ENCODE data around the gene SETD3.

Gene SETD3

DNA sequence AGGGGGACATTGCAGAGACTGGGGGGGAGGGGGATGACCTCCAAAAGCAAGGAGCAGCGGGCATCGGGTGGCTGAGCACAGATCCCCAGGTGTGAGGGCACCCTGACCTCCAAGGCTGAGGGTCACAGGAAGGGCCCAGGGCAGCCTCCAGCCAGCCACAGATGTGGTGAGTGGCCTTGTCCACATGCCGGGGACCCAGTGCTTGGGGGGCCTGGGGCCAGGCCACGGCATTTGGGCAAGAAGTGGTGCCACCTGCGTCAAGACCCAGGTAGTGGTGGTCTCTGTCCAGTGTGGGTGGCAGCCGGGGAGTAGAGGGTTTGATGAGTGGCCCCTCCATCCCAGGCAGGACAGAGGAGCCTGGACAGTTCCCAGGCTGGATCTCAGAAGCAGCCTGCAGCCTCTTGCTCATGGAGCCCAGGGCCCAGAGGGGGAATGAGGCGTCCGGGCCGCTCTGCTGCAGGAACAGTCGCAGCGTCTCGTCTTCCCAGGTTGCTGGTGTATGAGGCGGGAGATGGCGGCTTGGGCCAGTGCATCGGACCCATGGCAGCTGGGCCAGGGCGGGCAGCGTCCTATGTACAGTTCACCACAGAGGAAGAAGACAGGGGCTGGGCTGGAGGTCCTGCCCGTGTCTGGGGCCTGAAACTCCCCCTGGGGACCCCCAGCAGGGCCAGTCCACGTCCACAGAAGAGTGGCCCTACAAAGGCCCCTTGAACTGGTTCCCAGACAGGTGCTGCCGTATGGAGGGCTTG is 34.1 kb upstream of the SETD3 start:
- TF ChIP-seq, protein P1, sequence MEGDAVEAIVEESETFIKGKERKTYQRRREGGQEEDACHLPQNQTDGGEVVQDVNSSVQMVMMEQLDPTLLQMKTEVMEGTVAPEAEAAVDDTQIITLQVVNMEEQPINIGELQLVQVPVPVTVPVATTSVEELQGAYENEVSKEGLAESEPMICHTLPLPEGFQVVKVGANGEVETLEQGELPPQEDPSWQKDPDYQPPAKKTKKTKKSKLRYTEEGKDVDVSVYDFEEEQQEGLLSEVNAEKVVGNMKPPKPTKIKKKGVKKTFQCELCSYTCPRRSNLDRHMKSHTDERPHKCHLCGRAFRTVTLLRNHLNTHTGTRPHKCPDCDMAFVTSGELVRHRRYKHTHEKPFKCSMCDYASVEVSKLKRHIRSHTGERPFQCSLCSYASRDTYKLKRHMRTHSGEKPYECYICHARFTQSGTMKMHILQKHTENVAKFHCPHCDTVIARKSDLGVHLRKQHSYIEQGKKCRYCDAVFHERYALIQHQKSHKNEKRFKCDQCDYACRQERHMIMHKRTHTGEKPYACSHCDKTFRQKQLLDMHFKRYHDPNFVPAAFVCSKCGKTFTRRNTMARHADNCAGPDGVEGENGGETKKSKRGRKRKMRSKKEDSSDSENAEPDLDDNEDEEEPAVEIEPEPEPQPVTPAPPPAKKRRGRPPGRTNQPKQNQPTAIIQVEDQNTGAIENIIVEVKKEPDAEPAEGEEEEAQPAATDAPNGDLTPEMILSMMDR (IDR thresholded peaks at IDR 0.05) = no peak
- TF ChIP-seq ZFX (IDR thresholded peaks at IDR 0.05; ENCODE audit: borderline replicate concordance) = no peak
- no peak overlapping the region for H3K27ac ChIP-seq

DNA sequence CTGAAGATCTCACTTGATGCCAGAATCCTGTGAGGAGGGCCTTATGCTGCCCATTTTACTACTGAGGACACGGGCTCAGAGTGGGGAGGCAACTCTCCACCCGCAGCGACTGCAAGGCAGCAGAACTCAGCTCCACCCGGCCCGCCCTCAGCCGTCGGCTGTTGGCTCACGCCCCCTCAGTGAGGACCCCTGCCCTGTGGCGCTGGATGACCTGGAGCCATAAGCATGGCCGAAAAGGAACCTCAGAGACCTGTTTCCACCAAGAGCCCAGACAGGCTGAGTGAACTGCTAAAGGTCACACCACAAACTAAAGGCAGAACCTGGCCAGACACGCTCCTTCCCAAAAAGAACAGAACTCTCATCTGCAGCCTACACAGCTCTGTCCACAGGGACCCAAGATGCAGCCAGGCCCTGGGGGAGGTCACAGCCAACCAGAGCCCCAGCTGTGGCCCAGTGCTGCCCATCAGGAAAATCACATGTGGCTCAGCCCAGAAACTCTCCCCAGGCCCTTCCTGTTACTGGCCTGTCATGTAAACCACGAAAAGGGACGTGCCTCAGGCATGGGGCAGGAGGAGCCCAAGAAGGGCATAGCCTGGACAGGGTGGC is 33.4 kb upstream of the SETD3 start:
- H3K27ac ChIP-seq = no peak overlapping the region

DNA sequence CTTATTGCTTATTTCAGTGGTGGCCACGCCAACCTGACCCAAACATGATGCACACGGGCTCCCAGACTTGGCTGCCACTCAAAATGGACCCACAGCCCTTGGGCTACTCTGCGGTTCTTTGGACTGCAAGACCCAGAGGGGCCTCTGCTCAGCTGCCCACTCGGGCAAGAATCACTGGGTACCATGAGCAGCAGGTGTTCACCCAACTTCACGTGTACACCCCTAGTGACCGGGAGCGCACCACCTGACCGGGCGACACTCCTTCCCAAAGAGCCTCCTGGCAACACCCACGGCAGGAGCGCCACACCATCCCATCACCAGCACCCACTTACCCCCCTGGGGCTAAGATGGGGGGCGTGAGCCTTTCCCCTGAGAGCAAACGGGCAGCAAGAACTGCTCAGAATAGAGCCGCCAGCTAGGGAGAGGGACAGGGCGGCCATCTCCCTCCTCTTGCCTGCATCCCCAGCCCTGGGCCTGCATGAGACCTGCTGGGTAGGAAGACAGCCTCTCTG is 32.6 kb upstream of the SETD3 start:
- H3K27ac ChIP-seq = no peak overlapping the region
- TF ChIP-seq, protein P1 (IDR thresholded peaks at IDR 0.05) = no peak
- TF ChIP-seq ZFX (IDR thresholded peaks at IDR 0.05; ENCODE audit: borderline replicate concordance) = no peak

More for the DNA sequence above, 33.4 kb upstream of the SETD3 start:
- TF ChIP-seq, protein P1 (IDR thresholded peaks at IDR 0.05) = no peak
- TF ChIP-seq ZFX (IDR thresholded peaks at IDR 0.05; ENCODE audit: borderline replicate concordance) = no peak

DNA sequence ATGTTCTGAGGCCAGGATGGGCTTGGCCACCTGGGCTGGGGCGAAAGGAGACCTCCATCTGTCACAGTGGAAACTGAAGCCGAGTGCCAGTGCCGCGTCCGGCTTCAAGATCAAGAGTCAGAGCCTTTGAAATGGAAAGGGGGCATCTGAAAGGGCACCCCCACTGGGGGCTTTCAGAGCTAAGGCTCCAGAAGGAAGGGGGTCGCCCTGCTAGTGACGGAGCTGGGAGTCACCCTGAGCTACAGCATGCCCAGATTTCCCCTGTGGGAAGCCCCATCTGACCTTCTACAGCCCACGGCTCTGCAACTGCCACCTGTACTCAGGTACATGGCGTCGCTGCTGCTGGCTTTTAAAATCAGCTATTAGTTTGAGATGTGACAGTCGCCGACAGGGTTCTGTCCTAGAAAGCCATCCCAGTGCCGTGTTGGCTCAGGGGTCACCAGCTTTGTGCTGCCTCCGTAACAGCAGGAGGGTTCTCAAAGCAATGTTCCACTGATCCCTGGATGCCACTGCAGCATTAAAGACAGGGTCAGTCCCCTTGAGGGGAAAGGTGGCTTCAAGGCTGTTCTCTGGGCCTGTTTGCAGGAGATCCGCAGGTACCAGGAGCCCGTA is 32.0 kb upstream of the SETD3 start:
- TF ChIP-seq ZFX (IDR thresholded peaks at IDR 0.05; ENCODE audit: borderline replicate concordance) = no peak
- TF ChIP-seq, protein P1 (IDR thresholded peaks at IDR 0.05) = no peak
- no peak overlapping the region for H3K27ac ChIP-seq

DNA sequence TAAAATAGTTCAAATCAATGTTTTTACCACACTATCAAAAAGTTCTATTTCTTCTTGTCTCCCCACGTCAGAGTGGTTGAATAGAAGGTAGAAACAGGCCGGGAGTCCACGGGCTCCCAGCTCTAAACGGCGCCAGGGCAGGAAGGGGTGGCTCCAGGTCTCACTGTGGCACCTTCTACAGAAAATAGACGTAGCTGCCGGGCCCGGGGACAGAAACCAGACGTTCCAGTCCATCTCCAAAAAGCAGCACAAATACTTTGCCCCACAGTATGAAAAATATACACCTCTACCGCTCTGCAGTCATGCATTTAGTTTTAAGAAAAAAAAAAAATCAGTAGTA is 31.4 kb upstream of the SETD3 start:
- TF ChIP-seq, protein P1 (IDR thresholded peaks at IDR 0.05) = no peak
- no peak for TF ChIP-seq ZFX (IDR thresholded peaks at IDR 0.05; ENCODE audit: borderline replicate concordance)
- no peak overlapping the region for H3K27ac ChIP-seq

DNA sequence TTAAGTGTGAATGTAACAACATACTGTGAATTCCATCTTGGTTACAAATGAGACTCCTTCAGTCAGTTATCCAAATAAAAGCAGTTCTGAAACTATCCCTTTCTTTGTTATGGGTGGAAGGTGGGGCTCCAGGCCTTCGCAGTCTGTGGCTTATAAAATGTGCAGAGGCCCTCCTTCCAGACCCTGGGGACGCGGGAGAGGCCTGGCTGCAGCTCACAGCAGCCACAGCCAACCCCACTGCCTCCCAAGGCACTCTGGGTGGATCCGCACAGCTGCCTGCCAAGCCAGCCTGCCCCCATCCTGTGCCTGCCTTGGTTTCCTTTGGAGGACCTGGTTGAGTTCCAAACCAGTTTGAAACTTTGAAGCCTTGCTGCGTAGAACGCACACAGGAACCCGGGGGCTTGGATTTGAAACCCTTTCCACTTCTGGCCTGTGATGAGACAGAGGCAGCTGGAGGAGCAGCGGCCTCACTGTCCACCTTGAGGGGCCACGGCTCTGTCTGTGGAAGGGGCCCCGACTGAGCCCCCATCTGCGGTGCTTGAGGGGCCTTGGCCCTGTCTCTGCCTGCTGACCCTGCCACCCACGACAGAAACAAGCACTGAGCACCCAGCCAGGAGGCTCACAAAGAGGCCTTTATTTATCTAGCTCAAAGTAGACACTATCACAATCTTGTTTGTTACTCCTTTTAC is 30.9 kb upstream of the SETD3 start:
- H3K27ac ChIP-seq = no peak overlapping the region
- no peak for TF ChIP-seq ZFX (IDR thresholded peaks at IDR 0.05; ENCODE audit: borderline replicate concordance)
- TF ChIP-seq, protein P1 (IDR thresholded peaks at IDR 0.05) = no peak

Data from 22Rv1 (cell line).